Mesenchymal stem cell (in vitro differentiated cells and primary cell): ENCODE measurements around the gene MDFIC.

Experiments
- DNase-seq: peaks from one replicate; pipeline ENCODE4 v3.0.0-alpha.2; 2013
- H2AFZ ChIP-seq: one replicate; pipeline ENCODE4 v1.6.1; 2013; ENCODE audit warnings: low read depth, mild to moderate bottlenecking, control low read depth, inconsistent platforms, low read length, moderate library complexity
- H2AK5ac ChIP-seq: 2 replicates; pipeline ENCODE4 v1.6.1; 2013; ENCODE audit warnings: low read length, moderate library complexity, mild to moderate bottlenecking, inconsistent platforms; ENCODE audit not compliant: severe bottlenecking
- H2BK120ac ChIP-seq: one replicate; pipeline ENCODE4 v1.6.1; 2013; ENCODE audit warnings: low read depth, mild to moderate bottlenecking, inconsistent platforms, low read length, moderate library complexity
- H2BK12ac ChIP-seq, 2 experiments: one replicate each; pipeline ENCODE4 v1.6.1; 2013; ENCODE audit warnings: inconsistent platforms in 2 of 2, low read length in 2 of 2, mild to moderate bottlenecking in 2 of 2, moderate library complexity in 2 of 2, control low read depth in 1 of 2
- H2BK15ac ChIP-seq: one replicate; pipeline ENCODE4 v1.6.1; 2013; ENCODE audit warnings: mild to moderate bottlenecking, low read depth, inconsistent platforms; ENCODE audit not compliant: poor library complexity, severe bottlenecking
- H2BK5ac ChIP-seq: 2 replicates; pipeline ENCODE4 v1.6.1; 2013; ENCODE audit warnings: low read depth, mild to moderate bottlenecking, low read length, control low read depth, inconsistent platforms; ENCODE audit not compliant: poor library complexity, severe bottlenecking
- H3K14ac ChIP-seq, 2 experiments: one replicate each; pipeline ENCODE4 v1.6.1; 2013; ENCODE audit warnings: inconsistent platforms in 2 of 2, low read length in 2 of 2, control low read depth in 1 of 2, mild to moderate bottlenecking in 1 of 2, moderate library complexity in 1 of 2
- H3K18ac ChIP-seq, 2 experiments: one replicate each; pipeline ENCODE4 v1.6.1; 2013; ENCODE audit warnings: inconsistent platforms in 2 of 2, low read length in 2 of 2, control low read depth in 1 of 2, low read depth in 1 of 2, mild to moderate bottlenecking in 1 of 2
- H3K23ac ChIP-seq, 2 experiments: one replicate each; pipeline ENCODE4 v1.6.1; 2013; ENCODE audit warnings: inconsistent platforms in 2 of 2, low read length in 2 of 2, mild to moderate bottlenecking in 2 of 2, moderate library complexity in 2 of 2, control low read depth in 1 of 2
- H3K27ac ChIP-seq: 2 replicates; pipeline ENCODE4 v1.5.1; 2013; ENCODE audit warnings: mild to moderate bottlenecking, moderate library complexity, low read length, control low read depth, inconsistent platforms; ENCODE audit not compliant: poor library complexity, severe bottlenecking
- H3K27me3 ChIP-seq, 2 experiments: 2 replicates each; pipeline versions ENCODE4 v1.6.1 to v1.7.0; 2013; ENCODE audit warnings: low read length in 2 of 2, mild to moderate bottlenecking in 2 of 2, moderate library complexity in 2 of 2, control low read depth in 1 of 2, inconsistent platforms in 1 of 2; ENCODE audit not compliant: control insufficient read depth in 1 of 2, insufficient read depth in 1 of 2
- H3K36me3 ChIP-seq, 2 experiments: 2 replicates each; pipeline versions ENCODE4 v1.6.1 to v1.7.0; 2013; ENCODE audit warnings: low read length in 2 of 2, control low read depth in 1 of 2, inconsistent platforms in 1 of 2, low read depth in 1 of 2, mild to moderate bottlenecking in 1 of 2; ENCODE audit not compliant: insufficient read depth in 2 of 2, control insufficient read depth in 1 of 2
- H3K4ac ChIP-seq, 2 experiments: one replicate each; pipeline ENCODE4 v1.6.1; 2013; ENCODE audit warnings: inconsistent platforms in 2 of 2, low read length in 2 of 2, mild to moderate bottlenecking in 2 of 2, moderate library complexity in 2 of 2, control low read depth in 1 of 2, low read depth in 1 of 2
- H3K4me1 ChIP-seq: 2 replicates; pipeline ENCODE4 v1.6.1; 2013; ENCODE audit warnings: low read depth, low read length, control low read depth; ENCODE audit not compliant: control insufficient read depth, insufficient read depth
- H3K4me2 ChIP-seq: 2 replicates; pipeline ENCODE4 v1.6.1; 2013; ENCODE audit warnings: low read length, mild to moderate bottlenecking, inconsistent platforms; ENCODE audit not compliant: poor library complexity, severe bottlenecking
- H3K4me3 ChIP-seq, 2 experiments: 2 replicates each; pipeline versions ENCODE4 v1.5.1 to v1.7.0; 2013; ENCODE audit warnings: low read length in 2 of 2, mild to moderate bottlenecking in 2 of 2, control low read depth in 1 of 2, low read depth in 1 of 2; ENCODE audit not compliant: insufficient read depth in 1 of 2
- H3K79me1 ChIP-seq: replicated peaks from 2 replicates; pipeline ENCODE4 v1.6.1; 2013; ENCODE audit warnings: mild to moderate bottlenecking, control low read depth, low read length, inconsistent platforms; ENCODE audit not compliant: poor library complexity, severe bottlenecking
- H3K9ac ChIP-seq: 2 replicates; pipeline ENCODE4 v1.7.0; 2013; ENCODE audit warnings: mild to moderate bottlenecking, low read length, moderate library complexity
- H3K9me3 ChIP-seq: 2 replicates; pipeline ENCODE4 v1.7.0; 2013; ENCODE audit warnings: mild to moderate bottlenecking, low read length; ENCODE audit not compliant: control insufficient read depth
- H4K8ac ChIP-seq: one replicate; pipeline ENCODE4 v1.6.1; 2013; ENCODE audit warnings: inconsistent platforms, mild to moderate bottlenecking, low read length, moderate library complexity
- H4K91ac ChIP-seq: one replicate; pipeline ENCODE4 v1.6.1; 2013; ENCODE audit warnings: mild to moderate bottlenecking, low read length, inconsistent platforms
- WGBS: methylation state at CpG from one replicate; pipeline ENCODE4 v1.1.7; 2013; ENCODE audit warnings: mixed read lengths; 5-methylcytosine and 5-hydroxymethylcytosine counted together

MDFIC gene

GRCh38 chr7:115032715-115033703, 111.1 kb downstream of the MDFIC start:
- 99% methylated on average over 3 of the region's 5 CpGs for WGBS

DNA sequence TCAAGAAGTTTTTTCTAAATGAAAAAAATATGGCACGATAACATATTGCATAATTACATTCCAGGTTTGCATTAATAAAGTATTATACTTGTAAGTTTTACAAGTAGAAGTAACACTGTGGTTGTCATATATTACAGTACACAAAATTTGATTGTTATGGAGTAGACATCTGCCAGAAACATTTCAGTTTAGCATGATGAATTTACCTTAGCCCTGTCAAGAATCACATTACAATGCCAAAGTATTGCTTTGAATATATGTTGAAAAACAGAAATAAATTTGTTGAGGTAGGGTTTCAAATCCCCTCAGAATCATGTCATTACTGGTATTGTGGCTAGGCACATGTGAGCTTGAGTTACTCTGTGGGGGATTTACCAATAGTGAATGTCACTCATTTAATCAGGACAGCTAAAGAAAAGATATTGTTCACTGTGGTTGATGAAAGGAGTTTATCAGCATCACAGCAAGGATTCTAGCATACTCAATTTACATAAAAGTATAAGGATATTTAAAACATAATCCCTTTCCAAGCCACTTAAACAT, 112.1 kb downstream of the MDFIC start:
- Histone ChIP-seq H3K18ac (no peak overlapping the region), H2BK15ac (no peak overlapping the region), H3K4ac (no peak overlapping the region), H3K4me3 (no peak overlapping the region), H3K9me3 (no peaks in the 10 kb centered on the region), H3K27me3 (no peaks in the 10 kb centered on the region), H4K91ac (no peak overlapping the region), H3K9ac (no peak overlapping the region), H2BK12ac (no peak overlapping the region), H3K23ac (no peak overlapping the region), H2AK5ac (no peak overlapping the region), H2BK5ac (no peak overlapping the region), H2AFZ (no peak overlapping the region), H2BK120ac (no peak overlapping the region), H3K4me2 (no peak overlapping the region), H3K4me1 (no peaks in the 10 kb centered on the region), H4K8ac (no peak overlapping the region), H3K79me1 (no peaks in the 10 kb centered on the region), H3K36me3 (no peaks in the 10 kb centered on the region), H3K14ac (no peak overlapping the region), H3K27ac (no peak overlapping the region)
- no peak for DNase-seq
- WGBS: no CpG with 5 or more reads among the region's 1 CpG

More at GRCh38 chr7:115032715-115033703, 111.1 kb downstream of the MDFIC start:
- Histone ChIP-seq H4K8ac (no peak overlapping the region), H3K27ac (no peak overlapping the region), H3K4me1 (no peaks in the 10 kb centered on the region), H3K79me1 (no peaks in the 10 kb centered on the region), H3K36me3 (no peaks in the 10 kb centered on the region), H3K4ac (no peak overlapping the region), H3K14ac (no peak overlapping the region), H2AFZ (no peak overlapping the region), H2AK5ac (no peak overlapping the region), H3K18ac (no peak overlapping the region), H2BK12ac (no peak overlapping the region), H3K27me3 (no peaks in the 10 kb centered on the region), H4K91ac (no peak overlapping the region), H3K9ac (no peak overlapping the region), H2BK15ac (no peak overlapping the region), H3K4me3 (no peak overlapping the region), H3K9me3 (no peaks in the 10 kb centered on the region), H2BK5ac (no peak overlapping the region), H2BK120ac (no peak overlapping the region), H3K23ac (no peak overlapping the region), H3K4me2 (no peak overlapping the region)
- DNase-seq: no peak

- 100% methylated on average over 2 of the region's 2 CpGs for WGBS
- Histone ChIP-seq H2BK15ac (no peak overlapping the region), H3K4me2 (no peak overlapping the region), H3K4me3 (no peak overlapping the region), H2BK120ac (no peak overlapping the region), H4K8ac (no peak overlapping the region), H3K23ac (no peak overlapping the region), H3K4ac (no peak overlapping the region), H3K9me3 (no peaks in the 10 kb centered on the region), H3K4me1 (no peaks in the 10 kb centered on the region), H3K18ac (no peak overlapping the region), H3K36me3 (no peaks in the 10 kb centered on the region), H3K27ac (no peak overlapping the region), H3K79me1 (no peaks in the 10 kb centered on the region), H2BK12ac (no peak overlapping the region), H3K14ac (no peak overlapping the region), H2AK5ac (no peak overlapping the region), H3K9ac (no peak overlapping the region), H3K27me3 (no peaks in the 10 kb centered on the region), H2BK5ac (no peak overlapping the region), H2AFZ (no peak overlapping the region), H4K91ac (no peak overlapping the region)
- no peak for DNase-seq
Observed at GRCh38 chr7:115034515-115034914, 112.6 kb downstream of the MDFIC start.

GRCh38 chr7:115037128-115037802, 115.4 kb downstream of the MDFIC start:
- Histone ChIP-seq H3K4me3 (no peak overlapping the region), H3K36me3 (no peaks in the 10 kb centered on the region), H2AK5ac (no peak overlapping the region), H3K4me1 (no peaks in the 10 kb centered on the region), H3K18ac (no peak overlapping the region), H4K8ac (no peak overlapping the region), H3K27me3 (no peaks in the 10 kb centered on the region), H3K23ac (no peak overlapping the region), H3K27ac (no peak overlapping the region), H2BK120ac (no peak overlapping the region), H3K4ac (no peak overlapping the region), H4K91ac (no peak overlapping the region), H2BK12ac (no peak overlapping the region), H2AFZ (no peak overlapping the region), H3K9ac (no peak overlapping the region), H2BK5ac (no peak overlapping the region), H3K79me1 (no peaks in the 10 kb centered on the region), H2BK15ac (no peak overlapping the region), H3K14ac (no peak overlapping the region), H3K9me3 (no peaks in the 10 kb centered on the region), H3K4me2 (no peak overlapping the region)
- WGBS: 100% methylated on average over 2 of the region's 2 CpGs
- no peak for DNase-seq
